ENCODE measurements around the gene POLE. TPM values are rescaled to one million over a fixed set of nuclear protein-coding genes. Genes with fewer than 3 reads are reported as not detected.

The POLE gene
- total and polyA plus RNA-seq, 9 of the 15 experiments (the other 6 are each of a cell fraction or from before 2014, with no cell fraction given), result 2.4 to 154 (median 49.6) TPM

DNA sequence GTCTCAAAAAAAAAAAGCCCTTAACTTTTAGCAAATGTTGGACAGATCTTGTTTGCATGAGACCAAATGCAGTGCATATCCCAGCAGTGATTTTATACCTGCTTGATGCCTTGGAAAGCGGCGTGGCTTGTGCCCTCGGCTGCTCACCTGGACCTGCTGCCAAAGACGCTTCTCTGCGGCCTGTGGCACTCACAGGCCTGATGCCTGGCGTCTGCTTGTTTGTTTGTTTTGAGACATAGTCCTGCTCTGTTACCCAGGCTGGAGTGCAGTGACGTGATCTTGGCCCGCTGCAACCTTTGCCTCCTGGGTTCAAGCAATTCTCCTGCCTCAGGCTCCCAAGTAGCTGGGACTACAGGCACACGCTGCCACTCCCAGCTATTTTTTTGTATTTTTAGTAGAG is 28.7 kb upstream of the POLE start:
- TF ChIP-seq TEAD2 (tag; IDR thresholded peaks at IDR 0.05) (no peak), PHTF2 (CRISPR knock-in tag; IDR thresholded peaks at IDR 0.05) (no peak), HBP1 (CRISPR knock-in tag; IDR thresholded peaks at IDR 0.05) (no peak), KHSRP (IDR thresholded peaks at IDR 0.05) (no peak), OTX1 (CRISPR knock-in tag; IDR thresholded peaks at IDR 0.05) (no peak), ZC3H4 (CRISPR knock-in tag; IDR thresholded peaks at IDR 0.05; ENCODE audit: borderline replicate concordance) (no peak), HDAC2 (IDR thresholded peaks at IDR 0.05) (no peak), LARP7 (IDR thresholded peaks at IDR 0.05) (no peak), ZSCAN29 (IDR thresholded peaks at IDR 0.05) (no peak)
- TF ChIP-seq, protein P1, sequence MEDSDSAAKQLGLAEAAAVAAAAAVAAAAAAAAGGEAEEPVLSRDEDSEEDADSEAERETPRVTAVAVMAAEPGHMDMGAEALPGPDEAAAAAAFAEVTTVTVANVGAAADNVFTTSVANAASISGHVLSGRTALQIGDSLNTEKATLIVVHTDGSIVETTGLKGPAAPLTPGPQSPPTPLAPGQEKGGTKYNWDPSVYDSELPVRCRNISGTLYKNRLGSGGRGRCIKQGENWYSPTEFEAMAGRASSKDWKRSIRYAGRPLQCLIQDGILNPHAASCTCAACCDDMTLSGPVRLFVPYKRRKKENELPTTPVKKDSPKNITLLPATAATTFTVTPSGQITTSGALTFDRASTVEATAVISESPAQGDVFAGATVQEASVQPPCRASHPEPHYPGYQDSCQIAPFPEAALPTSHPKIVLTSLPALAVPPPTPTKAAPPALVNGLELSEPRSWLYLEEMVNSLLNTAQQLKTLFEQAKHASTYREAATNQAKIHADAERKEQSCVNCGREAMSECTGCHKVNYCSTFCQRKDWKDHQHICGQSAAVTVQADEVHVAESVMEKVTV (CRISPR knock-in tag; IDR thresholded peaks at IDR 0.05), result no peak
- TF ChIP-seq, protein P2, sequence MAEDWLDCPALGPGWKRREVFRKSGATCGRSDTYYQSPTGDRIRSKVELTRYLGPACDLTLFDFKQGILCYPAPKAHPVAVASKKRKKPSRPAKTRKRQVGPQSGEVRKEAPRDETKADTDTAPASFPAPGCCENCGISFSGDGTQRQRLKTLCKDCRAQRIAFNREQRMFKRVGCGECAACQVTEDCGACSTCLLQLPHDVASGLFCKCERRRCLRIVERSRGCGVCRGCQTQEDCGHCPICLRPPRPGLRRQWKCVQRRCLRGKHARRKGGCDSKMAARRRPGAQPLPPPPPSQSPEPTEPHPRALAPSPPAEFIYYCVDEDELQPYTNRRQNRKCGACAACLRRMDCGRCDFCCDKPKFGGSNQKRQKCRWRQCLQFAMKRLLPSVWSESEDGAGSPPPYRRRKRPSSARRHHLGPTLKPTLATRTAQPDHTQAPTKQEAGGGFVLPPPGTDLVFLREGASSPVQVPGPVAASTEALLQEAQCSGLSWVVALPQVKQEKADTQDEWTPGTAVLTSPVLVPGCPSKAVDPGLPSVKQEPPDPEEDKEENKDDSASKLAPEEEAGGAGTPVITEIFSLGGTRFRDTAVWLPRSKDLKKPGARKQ (CRISPR knock-in tag; IDR thresholded peaks at IDR 0.05), result no peak
- no peaks in the 10 kb centered on the region; the same call in 1 of the 2 replicates for H4K20me1 ChIP-seq (replicated peaks; ENCODE audit: control insufficient read depth, insufficient read depth, low read length)
- ATAC-seq (no peak), FAIRE-seq (no peak), DNase-seq (ENCODE audit: extremely low read depth in 1 of 4, low spot score in 3 of 4) (no peak)
- no peak overlapping the region for H2AFZ ChIP-seq (ENCODE audit: low read depth, low read length)
- no peak overlapping the region for H3K27ac ChIP-seq (ENCODE audit: extremely low read depth, low read depth, low read length)
- H3K9me3 ChIP-seq (replicated peaks; ENCODE audit: control insufficient read depth, insufficient read depth, low read depth, low read length), result no peaks in the 10 kb centered on the region
- H3K27me3 ChIP-seq (ENCODE audit: control insufficient read depth in 2 of 2, insufficient read depth in 2 of 2, low read length in 2 of 2), result no peaks in the 10 kb centered on the region
- BruUV-seq (replicated peaks), result no TSS peak
- H3K9ac ChIP-seq (ENCODE audit: insufficient read depth in 1 of 2, low read depth in 2 of 2, low read length in 2 of 2), result no peak overlapping the region
- H3K4me1 ChIP-seq (replicated peaks in 1 of 2; ENCODE audit: control insufficient read depth in 2 of 2, insufficient read depth in 2 of 2, low read length in 2 of 2), result peaks cover 0 to 11% of the 10 kb centered on the region in 2 experiments; a peak in 3 of 5 replicates
- intact Hi-C loops (cut with micrococcal nuclease), result no loop called here
- no peak overlapping the region for H3K4me3 ChIP-seq
- peaks cover 68% of the 10 kb centered on the region for H3K36me3 ChIP-seq (ENCODE audit: control insufficient read depth, insufficient read depth, low read length)
- H3K79me2 ChIP-seq (ENCODE audit: control insufficient read depth, insufficient read depth, low read length), result peaks cover 42% of the 10 kb centered on the region
- POLR2A ChIA-PET, result no interaction called here
- CTCF ChIA-PET (ENCODE audit: low intra/inter-chr PET ratio), result no interaction called here
- no peak overlapping the region for H3K4me2 ChIP-seq (ENCODE audit: insufficient read depth, low read length)
- no peaks in the 10 kb centered on the region for H3K9me1 ChIP-seq (ENCODE audit: control insufficient read depth, insufficient read depth, low read length)
- 84% methylated on average over 8 of the region's 9 CpGs for WGBS (ENCODE audit: insufficient coverage, low coverage, missing lambda C conversion rate)
- in situ Hi-C loops (cut with MboI), result no loop called here
